Pancreas (tissue), 10 donors: Measurements from ENCODE around the gene ANKRD44. TPM values are rescaled to one million over a fixed set of nuclear protein-coding genes. Genes with fewer than 3 reads are reported as not detected.

Source experiments
- ATAC-seq, 4 donors: fragments of 200-7000 bp; cut with Tn5 transposase; one replicate each; pipeline versions ENCODE4 v1.8.0 to v1.9.1; 2020; ENCODE audit warnings: mild to moderate bottlenecking in 4 of 4, moderate library complexity in 4 of 4
- DNase-seq, 6 donors: peaks; one replicate each; pipeline ENCODE4 v3.0.0-alpha.2; 2020
- FAIRE-seq: peaks from 2 replicates; lab custom pipeline; 2012; peaks lifted over from hg19 to GRCh38; lab: Jason Lieb, UNC
- H3K27ac ChIP-seq, 4 donors: fragments of 200-600 bp; sonication (generic); 1 replicate in 3 of 4; 2 replicates in 1 of 4; pipeline versions ENCODE4 v1.5.0 to v1.8.0; 2020
- H3K27me3 ChIP-seq, 4 donors: fragments of 200-600 bp; one replicate each; pipeline ENCODE4 v1.8.0; 2021
- H3K36me3 ChIP-seq, 3 donors: fragments of 200-600 bp; sonication (generic) in 1 of 3; one replicate each; pipeline versions ENCODE4 v1.5.0 to v1.8.0; 2020 to 2021
- H3K4me1 ChIP-seq, 3 donors: fragments of 200-600 bp; one replicate each; pipeline ENCODE4 v1.8.0; 2021
- H3K4me3 ChIP-seq, 4 donors: fragments of 200-600 bp; sonication (generic) in 2 of 4; one replicate each; pipeline versions ENCODE4 v1.5.0 to v1.8.0; 2020 to 2021
- H3K9me3 ChIP-seq, 4 donors: fragments of 200-600 bp; one replicate each; pipeline ENCODE4 v1.8.0; 2021
- WGBS, 2 donors: extraction: QIAGEN DNeasy Blood & Tissue Kit; methylation state at CpG; one replicate each; pipeline ENCODE4 v1.1.7; 2013; 5-methylcytosine and 5-hydroxymethylcytosine counted together
- intact Hi-C, 3 donors: fragments of 100-400 bp; cut with DNase I; formaldehyde crosslinking; loops; one replicate each; pipeline versions ENCODE4 v1.11.1 to v1.14.2; 2022
- polyA plus RNA-seq, 2 donors: library from polyadenylated mRNA; stranded (reverse); fragments of 200-250 nt; gene quantifications; one replicate each; pipeline ENCODE4 v1.2.3, GENCODE V29; 2013
- total RNA-seq, 6 donors: library from RNA; stranded (reverse); fragmentation: NEBNext Ultra II Directional in 4 of 6; extraction: Animal tissue kit (Norgen Biotek cat#: 25700) in 4 of 6; gene quantifications; one replicate each; pipeline versions ENCODE4 v1.2.1 to v1.2.4, GENCODE V29; 2021 to 2023
- TF ChIP-seq, protein P1 (sequence below), 4 donors: fragments of 200-600 bp; sonication (generic) in 3 of 4; IDR thresholded peaks; one replicate each; pipeline versions ENCODE4 v1.5.0 to v1.8.0; 2021; ENCODE audit warnings: antibody characterized with exemption in 4 of 4
- donor health status: healthy with polysubstance abuse.
- donor health status: DM: no; HTN: no; CAD: no; lungs with moderate emphysema.
- donor health status: DM: no; HTN: no; CAD: no.
- donor health status: control.
- donor health status: control.
- donor health status: Bipolar disorder and iron deficiency.
- donor health status: DM: yes; HTN: yes; CAD: no.
- donor health status: DM: no; HTN: no; CAD: no.
- donor health status: DM: no; HTN: no; CAD: no.
- donor health status: DM: yes; HTN: yes; CAD: no.

The ANKRD44 gene
- total and polyA plus RNA-seq, 8 donors, result 1.9 to 12.5 (median 7.7) TPM

DNA sequence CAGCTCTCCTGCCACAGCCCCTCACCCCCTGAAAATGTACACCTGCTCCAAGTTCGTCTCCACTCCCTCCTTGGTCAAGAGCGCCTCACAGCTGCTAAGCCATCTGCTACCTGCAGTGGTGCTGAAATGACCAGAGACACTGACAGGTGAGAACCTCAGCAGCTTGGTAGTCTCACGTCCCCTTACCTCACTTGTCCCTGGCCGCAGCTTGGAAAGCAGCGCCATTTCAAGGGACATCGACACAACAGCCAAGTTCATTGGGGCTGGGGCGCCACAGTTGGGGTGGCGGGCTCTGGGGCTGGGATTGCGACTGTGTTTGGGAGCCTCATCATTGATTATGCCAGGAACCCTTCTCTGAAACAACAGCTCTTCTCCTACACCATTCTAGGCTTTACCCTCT lies 47.5 kb downstream of the ANKRD44 start:
- TF ChIP-seq, protein P1, sequence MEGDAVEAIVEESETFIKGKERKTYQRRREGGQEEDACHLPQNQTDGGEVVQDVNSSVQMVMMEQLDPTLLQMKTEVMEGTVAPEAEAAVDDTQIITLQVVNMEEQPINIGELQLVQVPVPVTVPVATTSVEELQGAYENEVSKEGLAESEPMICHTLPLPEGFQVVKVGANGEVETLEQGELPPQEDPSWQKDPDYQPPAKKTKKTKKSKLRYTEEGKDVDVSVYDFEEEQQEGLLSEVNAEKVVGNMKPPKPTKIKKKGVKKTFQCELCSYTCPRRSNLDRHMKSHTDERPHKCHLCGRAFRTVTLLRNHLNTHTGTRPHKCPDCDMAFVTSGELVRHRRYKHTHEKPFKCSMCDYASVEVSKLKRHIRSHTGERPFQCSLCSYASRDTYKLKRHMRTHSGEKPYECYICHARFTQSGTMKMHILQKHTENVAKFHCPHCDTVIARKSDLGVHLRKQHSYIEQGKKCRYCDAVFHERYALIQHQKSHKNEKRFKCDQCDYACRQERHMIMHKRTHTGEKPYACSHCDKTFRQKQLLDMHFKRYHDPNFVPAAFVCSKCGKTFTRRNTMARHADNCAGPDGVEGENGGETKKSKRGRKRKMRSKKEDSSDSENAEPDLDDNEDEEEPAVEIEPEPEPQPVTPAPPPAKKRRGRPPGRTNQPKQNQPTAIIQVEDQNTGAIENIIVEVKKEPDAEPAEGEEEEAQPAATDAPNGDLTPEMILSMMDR (IDR thresholded peaks at IDR 0.05), result no peak
- 94 to 96% methylated on average over 9 of the region's 9 CpGs for WGBS, 2 donors
- no peaks in the 10 kb centered on the region for H3K4me1 ChIP-seq

DNA sequence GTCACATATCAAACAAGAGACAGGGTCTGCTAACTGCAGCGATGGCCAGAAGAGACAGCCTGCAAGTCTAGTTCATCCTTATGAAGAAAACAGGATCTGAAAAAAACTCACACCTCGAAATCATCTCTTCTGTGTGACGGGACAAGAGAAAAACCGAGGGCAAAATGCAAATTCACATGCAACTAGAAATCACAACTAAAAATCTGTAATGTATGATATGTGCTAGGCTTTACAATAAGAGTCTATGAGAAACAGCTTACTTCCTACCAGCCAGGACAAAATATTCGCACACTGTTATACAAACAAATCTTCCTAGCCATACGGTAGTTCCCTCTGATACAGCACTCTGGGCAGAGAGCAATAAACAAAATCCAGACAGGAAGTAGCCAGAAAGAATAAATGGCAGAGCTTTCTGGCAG lies 48.8 kb downstream of the ANKRD44 start:
- 63 to 71% methylated on average over 6 of the region's 6 CpGs for WGBS, 2 donors
- Histone ChIP-seq H3K27ac (peak overlapping the region in 2 of 4 donors; percentile 8 to 25), H3K36me3 (no peaks in the 10 kb centered on the region), H3K27me3 (no peaks in the 10 kb centered on the region), H3K9me3 (no peaks in the 10 kb centered on the region), H3K4me3 (no peak overlapping the region), H3K4me1 (no peaks in the 10 kb centered on the region)
- intact Hi-C loops, result no loop called here
- TF ChIP-seq, protein P1 (IDR thresholded peaks at IDR 0.05), result no peak
- FAIRE-seq (peak; percentile 49), ATAC-seq (peak in 3 of 4 donors; percentile 44 to 67 (median 66)), DNase-seq (no peak)

More for the DNA sequence above, 47.5 kb downstream of the ANKRD44 start:
- no peak for ATAC-seq
- no peaks in the 10 kb centered on the region for H3K36me3 ChIP-seq
- H3K27ac ChIP-seq, result no peak overlapping the region
- intact Hi-C loops, result no loop called here
- H3K9me3 ChIP-seq, result no peaks in the 10 kb centered on the region
- H3K27me3 ChIP-seq, result no peaks in the 10 kb centered on the region
- no peak overlapping the region for H3K4me3 ChIP-seq
- DNase-seq, result no peak
- no peak for FAIRE-seq

DNA sequence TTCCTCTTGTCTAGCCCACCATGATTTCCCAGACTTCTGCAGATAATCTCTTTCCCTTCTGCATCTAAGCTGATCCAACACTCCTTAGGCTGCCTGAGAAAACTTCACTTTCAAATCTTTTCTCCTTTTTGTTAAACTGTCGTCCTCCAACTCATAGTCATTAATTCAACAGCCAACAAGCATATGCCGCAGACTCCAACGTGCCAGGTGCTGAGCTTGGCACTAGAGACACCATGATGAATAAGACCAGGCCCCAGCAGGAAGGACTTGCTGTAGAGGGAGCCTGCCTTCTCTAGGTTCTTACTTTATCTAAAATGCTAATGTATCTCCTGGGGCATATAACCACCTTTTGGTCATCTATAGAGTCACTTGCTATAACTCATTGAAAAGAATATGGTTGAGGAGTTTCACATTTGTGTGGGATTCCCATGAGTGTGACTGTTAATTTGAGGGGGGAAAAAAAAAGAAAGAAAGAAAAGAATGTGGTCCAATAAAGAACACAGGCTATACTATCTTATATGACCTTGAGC lies 51.0 kb downstream of the ANKRD44 start:
- no peak overlapping the region for H3K4me3 ChIP-seq
- DNase-seq (no peak), ATAC-seq (no peak), FAIRE-seq (no peak)
- H3K36me3 ChIP-seq, result no peaks in the 10 kb centered on the region
- intact Hi-C loops, result no loop called here
- H3K9me3 ChIP-seq, result no peaks in the 10 kb centered on the region
- 90 to 95% methylated on average over 3 of the region's 3 CpGs for WGBS, 2 donors
- no peak overlapping the region for H3K27ac ChIP-seq
- no peaks in the 10 kb centered on the region for H3K4me1 ChIP-seq
- H3K27me3 ChIP-seq, result no peaks in the 10 kb centered on the region
- TF ChIP-seq, protein P1 (IDR thresholded peaks at IDR 0.05), result no peak

DNA sequence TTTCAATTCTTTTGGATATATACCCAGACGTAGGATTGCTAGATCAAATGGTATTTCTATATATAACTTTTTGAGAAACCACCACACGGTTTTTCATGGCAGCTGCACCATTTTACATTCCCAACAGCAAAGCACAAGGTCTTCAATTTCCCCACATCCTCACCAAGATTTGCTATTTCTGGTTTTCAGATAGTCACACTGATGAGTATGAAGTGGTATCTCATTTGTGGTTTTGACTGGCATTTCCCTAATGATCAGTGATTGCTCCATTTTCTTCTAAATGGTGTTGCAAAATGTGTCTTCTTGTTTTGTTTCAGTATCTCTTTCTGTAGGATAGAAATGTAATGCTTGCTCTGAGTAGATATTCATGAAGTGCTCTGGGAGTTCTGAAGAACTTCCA lies 52.0 kb downstream of the ANKRD44 start:
- Histone ChIP-seq H3K4me1 (no peaks in the 10 kb centered on the region), H3K27ac (no peak overlapping the region), H3K36me3 (no peaks in the 10 kb centered on the region), H3K4me3 (no peak overlapping the region), H3K9me3 (no peaks in the 10 kb centered on the region), H3K27me3 (no peaks in the 10 kb centered on the region)
- TF ChIP-seq, protein P1 (IDR thresholded peaks at IDR 0.05), result no peak
- FAIRE-seq (no peak), ATAC-seq (no peak), DNase-seq (no peak)
- intact Hi-C loops, result no loop called here
- WGBS, 2 donors, result 91 to 95% methylated on average over 2 of the region's 2 CpGs

DNA sequence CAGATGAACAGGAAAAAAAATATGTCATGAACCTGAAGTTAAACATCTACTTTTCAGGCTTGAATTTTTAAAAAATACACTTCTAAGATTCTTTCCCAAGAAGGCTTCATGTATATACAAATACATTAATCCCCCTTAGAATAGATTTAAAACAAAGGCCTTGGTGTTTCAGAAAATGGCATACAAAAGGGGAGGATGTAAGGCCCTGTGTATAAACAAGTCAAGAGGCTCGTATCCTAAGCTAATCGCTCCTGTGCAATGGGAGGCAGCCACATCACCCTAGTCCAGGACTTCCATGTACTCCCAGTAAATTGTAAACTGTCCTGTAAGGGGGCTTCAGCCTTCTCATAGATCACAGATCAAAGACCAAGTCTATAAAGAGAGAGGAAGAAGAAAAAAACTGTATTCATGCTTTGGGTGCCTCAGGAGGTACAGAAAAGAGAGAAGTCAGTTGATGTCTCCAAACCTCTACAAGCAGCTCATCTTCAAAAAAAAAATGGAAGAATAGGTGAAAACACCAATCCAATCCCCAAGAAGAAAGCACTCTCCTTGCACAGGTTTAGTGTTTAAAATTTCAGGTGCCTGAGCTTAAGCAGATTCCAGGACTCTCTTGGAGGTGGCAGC lies 53.9 kb downstream of the ANKRD44 start:
- DNase-seq (no peak), FAIRE-seq (no peak), ATAC-seq (no peak)
- Histone ChIP-seq H3K27me3 (no peaks in the 10 kb centered on the region), H3K27ac (peak overlapping the region in 1 of 4 donors; percentile 0), H3K4me3 (no peak overlapping the region), H3K9me3 (no peaks in the 10 kb centered on the region), H3K4me1 (no peaks in the 10 kb centered on the region), H3K36me3 (no peaks in the 10 kb centered on the region)
- intact Hi-C loops, result no loop called here
- 67 to 86% methylated on average over 2 of the region's 2 CpGs for WGBS, 2 donors
- TF ChIP-seq, protein P1 (IDR thresholded peaks at IDR 0.05), result no peak
